ENCODE data around the gene UBE2L5.
A peak's percentile ranks its signal among the peaks of the same experiment; 100 is the strongest.

The UBE2L5 gene

DNA sequence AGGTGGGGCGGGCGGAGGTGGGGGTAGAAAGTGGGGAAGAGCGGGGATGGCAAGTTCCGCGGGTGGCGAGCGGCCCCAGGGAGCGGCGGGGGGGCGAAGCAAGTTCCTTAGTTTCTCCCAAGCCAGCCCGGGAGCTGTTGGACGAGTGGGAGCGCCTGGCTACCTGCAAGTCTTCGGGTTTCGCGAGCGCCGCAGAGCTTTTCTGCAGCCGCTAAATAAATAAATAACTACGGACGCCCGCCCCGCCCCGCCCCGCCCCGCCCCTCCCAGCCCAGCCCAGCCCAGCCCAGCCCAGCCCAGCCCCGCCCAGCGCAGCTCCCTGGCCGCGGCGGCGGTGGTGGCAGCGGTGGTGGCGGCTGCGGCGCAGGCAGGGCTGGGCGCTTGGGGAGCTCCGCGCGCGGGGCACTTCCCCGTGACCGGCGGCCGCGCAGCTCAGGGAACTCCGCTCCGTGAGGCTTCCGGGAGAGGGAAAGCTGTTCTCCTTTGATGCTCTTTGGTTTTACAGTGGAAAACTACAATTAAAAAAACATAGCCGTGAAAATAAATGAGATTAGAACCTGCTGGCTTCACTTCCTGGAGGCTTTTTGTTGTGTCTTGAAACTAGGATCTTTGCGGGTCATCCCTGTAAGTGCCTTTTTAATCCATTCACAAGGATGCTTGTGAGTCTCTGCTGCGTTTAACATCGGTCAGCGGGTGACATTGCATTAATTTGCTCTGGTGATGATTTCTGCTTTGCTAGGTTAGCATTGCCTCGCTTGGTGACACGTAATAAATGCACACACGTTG lies at the start of gene UBE2L5:
Gene UBE2L5, plus strand, starts transcription at position 440 of the 786 bp plus-strand sequence. CDS start 5,498 bp downstream, outside the sequence.
- in situ Hi-C loops (cut with MboI; ENCODE audit: low pct_unique_long_range_greater_than_20kb, low sequenced_read_pairs): no loop called here
- peak; percentile 61 for DNase-seq

DNA sequence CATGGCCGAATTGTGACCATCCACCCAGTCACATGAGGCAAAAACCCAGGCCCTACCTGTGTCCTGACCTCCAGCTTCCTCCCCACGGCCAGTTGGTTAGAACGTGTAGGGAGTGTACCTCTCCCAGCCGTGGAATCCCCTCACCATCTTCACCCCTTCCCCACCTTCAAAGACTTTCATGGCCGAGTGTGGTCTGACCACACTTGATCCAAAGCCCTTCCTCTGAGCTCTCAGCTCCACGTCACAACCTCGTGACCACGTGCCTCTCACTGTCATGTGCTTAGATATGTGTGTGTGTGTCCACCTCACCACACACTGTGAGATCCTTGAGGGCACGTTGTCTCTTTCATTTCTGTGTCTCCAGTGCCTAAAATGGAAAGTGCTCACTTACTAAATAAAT lies 48.6 kb upstream of the UBE2L5 start:
- DNase-seq: no peak
- in situ Hi-C loops (cut with MboI; ENCODE audit: low pct_unique_long_range_greater_than_20kb, low sequenced_read_pairs): no loop called here

DNA sequence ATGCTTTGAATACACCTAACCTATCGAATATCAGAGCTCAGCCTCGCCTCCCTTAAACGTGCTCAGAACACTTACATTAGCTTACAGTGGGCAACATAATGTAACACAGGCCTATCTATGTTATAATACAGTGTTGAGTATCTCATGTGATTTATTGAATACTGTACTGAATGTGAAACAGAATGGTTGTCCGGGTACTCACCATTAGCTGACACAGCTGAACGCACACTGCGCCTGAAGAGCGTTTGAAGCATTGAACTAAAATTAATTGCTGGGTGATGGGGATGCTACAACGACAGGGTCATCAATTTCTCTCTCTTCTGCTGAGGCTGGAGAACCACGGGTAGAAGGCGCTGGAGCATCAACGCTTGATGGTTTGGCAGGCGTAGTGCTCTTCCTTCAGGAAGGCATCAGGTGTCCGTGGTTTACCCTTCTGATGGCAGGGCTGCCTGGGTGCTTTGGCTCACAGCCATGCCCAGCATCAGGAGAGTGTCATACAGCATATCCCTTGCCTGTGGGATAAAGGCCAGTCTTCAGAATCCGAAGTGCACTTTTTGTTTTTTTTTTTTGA lies 46.9 kb upstream of the UBE2L5 start:
- in situ Hi-C loops (cut with MboI; ENCODE audit: low pct_unique_long_range_greater_than_20kb, low sequenced_read_pairs): no loop called here
- no peak for DNase-seq

GRCh38 chr13:30376426-30377311 lies 45.6 kb upstream of the UBE2L5 start:
- in situ Hi-C loops (cut with MboI; ENCODE audit: low pct_unique_long_range_greater_than_20kb, low sequenced_read_pairs): no loop called here
- peak; percentile 59 for DNase-seq

GRCh38 chr13:30377312-30377685 lies 45.0 kb upstream of the UBE2L5 start:
- in situ Hi-C loops (cut with MboI; ENCODE audit: low pct_unique_long_range_greater_than_20kb, low sequenced_read_pairs): no loop called here
- no peak for DNase-seq

GRCh38 chr13:30378191-30378590 lies 44.1 kb upstream of the UBE2L5 start:
- DNase-seq: no peak
- in situ Hi-C loops (cut with MboI; ENCODE audit: low pct_unique_long_range_greater_than_20kb, low sequenced_read_pairs): no loop called here

DNA sequence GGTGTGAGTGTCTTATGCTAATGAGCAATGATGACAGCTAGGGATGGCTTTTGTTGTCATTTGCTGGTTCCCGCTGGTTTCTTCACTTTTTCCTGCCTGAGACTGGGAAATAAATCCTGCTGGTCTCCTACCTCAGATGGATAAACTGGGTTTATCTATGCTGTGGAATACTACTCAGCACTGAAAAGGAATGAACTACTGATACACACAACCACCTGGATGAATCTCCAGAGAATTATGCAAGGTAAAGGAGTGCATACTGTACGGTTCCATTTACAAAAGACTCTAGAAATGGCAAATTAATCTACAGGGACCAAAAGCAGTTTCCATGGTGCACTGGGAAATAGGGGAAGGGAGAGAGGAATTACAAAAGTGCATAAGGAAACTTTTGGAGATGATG lies 41.2 kb upstream of the UBE2L5 start:
- in situ Hi-C loops (cut with MboI; ENCODE audit: low pct_unique_long_range_greater_than_20kb, low sequenced_read_pairs): no loop called here
- no peak for DNase-seq

DNA sequence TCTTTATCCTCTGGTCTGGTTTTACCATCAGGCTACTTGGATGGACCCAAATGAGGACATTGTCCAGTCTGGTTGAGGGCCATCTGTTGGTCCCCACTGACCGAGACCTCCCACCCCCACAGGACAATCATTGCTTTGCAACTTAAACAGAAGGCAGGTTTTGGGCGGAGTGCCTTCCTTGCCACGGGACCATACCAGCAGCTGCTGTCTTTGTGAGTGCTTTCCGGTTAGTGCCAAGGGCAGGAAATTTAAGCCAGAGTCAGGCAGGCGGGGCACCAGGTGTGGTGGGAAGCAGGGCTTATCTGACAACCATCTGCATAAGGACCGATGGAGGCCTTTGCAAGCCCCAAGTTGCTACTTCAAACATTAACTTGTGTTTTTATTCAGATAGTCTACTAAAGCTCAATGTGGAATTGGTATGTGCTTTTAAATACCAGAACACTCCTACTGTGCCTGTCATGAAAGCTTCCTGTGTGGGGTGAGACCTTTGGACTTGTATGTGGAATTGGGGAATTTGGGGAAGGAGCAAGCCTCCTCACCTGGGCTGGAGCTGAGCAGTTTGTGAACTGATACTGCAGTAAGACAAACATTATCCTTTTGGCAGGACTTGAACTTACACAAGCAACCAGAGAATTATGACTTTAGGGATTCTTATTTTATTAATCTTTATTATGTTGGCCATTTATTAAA lies 39.3 kb upstream of the UBE2L5 start:
- in situ Hi-C loops (cut with MboI; ENCODE audit: low pct_unique_long_range_greater_than_20kb, low sequenced_read_pairs): no loop called here
- DNase-seq: no peak

DNA sequence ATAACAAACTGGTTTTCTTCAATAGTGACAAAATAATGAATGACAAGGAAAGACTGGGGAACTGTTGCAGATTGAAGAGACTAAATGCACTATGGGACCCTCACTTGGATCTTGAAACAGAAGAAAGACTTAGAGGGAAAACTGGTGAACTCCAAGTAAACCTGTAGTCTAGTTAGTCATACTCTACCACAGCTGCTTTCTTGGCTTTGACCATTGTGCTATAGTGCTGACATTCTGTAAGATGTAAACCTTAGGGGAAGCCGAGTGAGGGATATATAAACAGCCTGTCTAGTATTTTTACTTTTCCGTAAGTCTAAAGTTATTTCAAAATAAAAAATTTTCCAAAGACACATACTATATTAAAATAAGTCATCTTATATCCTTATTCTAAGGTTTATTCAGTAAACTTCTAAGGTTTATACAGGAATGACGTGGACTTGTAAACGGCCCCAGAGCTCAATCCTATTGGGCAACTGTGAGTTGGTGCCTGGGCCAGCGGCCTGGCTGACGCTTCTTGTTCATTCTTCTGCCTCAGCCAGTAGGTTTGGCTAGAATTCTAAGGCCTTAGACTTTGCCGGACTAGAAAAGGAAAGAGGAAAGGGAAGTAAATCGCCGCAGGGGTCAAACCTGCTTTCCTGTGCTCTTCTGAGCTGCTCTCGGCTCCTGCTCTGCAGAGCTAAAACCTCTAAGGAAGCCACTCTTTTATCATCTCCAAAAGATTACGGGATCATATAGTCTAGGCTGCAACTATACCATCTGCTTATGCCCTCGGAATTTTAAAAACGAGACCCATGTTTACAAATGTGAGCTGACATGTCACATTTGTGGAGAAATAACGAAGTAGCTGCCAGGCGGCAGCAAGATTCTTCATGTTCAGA lies 33.6 kb upstream of the UBE2L5 start:
- in situ Hi-C loops (cut with MboI; ENCODE audit: low pct_unique_long_range_greater_than_20kb, low sequenced_read_pairs): no loop called here
- DNase-seq: peak; percentile 53

- in situ Hi-C loops (cut with MboI; ENCODE audit: low pct_unique_long_range_greater_than_20kb, low sequenced_read_pairs): no loop called here
- no peak for DNase-seq
These were observed 30.2 kb upstream of the UBE2L5 start for GRCh38 chr13:30391956-30392680.

GRCh38 chr13:30392681-30393045 lies 29.6 kb upstream of the UBE2L5 start:
- in situ Hi-C loops (cut with MboI; ENCODE audit: low pct_unique_long_range_greater_than_20kb, low sequenced_read_pairs): no loop called here
- no peak for DNase-seq

GRCh38 chr13:30394751-30395191 lies 27.5 kb upstream of the UBE2L5 start:
- DNase-seq: peak; percentile 37
- in situ Hi-C loops (cut with MboI; ENCODE audit: low pct_unique_long_range_greater_than_20kb, low sequenced_read_pairs): no loop called here

DNA sequence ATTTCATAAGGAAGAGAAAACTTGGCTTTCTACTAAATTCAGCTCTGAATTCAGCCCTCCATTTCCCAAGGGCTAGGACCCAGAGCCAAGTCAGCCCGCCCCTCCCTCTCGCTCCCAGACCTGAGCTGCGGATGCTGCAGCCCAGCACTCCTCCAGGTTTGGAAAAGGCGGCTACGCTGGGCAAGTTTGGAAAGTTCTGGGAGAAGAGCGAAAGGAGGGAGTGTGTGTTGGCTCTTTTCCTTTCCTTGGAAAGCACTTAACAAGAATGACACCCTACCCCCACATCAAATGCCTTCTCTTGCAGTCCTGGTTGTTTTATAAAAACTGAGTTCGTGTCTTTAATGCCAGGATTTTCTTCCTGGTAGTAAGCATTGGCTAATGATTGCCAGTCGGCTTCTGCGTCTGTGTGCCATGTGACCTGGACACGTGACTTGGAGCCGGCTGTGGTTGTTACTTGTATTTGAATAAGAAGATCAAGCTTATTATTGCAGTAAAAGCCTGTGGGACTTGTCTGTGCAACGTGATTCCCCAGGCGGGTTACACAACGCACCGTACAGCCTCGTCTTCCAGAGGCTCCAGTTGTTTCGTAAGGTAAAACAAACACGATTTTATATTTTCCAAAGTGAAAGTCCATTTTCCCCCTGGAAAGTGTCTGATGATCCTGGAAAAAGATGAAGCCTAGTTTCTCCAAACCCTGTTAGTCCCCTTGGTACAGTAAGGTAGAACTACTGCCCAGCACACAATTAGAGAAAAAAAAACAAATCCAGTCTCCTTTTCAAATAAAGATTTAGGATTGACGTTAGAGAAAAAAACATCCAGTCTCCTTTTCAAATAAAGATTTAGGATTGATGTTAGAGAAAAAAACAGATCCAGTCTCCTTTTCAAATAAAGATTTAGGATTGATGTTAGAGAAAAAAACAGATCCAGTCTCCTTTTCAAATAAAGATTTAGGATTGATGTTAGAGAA lies 26.8 kb upstream of the UBE2L5 start:
- in situ Hi-C loops (cut with MboI; ENCODE audit: low pct_unique_long_range_greater_than_20kb, low sequenced_read_pairs): no loop called here
- peak; percentile 75 for DNase-seq

DNA sequence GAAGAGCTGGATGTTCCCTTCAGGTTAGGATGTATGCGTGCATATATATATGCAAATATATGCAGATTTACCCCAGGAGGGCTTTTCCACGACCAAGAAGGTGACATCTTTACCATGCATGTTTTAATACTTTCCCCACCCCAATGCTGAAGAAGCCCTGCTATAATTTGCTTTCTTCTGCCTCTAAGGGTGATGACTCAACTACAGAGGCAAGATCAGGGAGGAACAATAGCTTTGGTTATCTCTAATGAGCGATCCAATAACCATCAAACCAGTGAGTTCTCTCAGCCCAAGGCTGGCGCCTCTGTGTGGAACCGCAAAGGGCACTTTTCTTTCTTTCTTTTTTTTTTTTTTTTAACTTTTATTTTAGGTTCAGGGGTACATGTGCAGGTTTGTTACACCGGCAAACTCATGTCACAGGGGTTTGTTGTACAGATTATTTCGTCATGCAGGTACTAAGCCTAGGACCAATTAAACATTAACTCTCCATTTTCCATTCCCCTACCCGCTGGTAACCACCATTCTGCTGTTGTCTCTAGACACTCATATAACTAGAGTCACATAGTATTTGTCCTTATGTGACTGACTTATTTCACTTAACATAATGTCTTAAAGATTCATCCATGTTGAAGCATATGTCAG lies 25.7 kb upstream of the UBE2L5 start:
- in situ Hi-C loops (cut with MboI; ENCODE audit: low pct_unique_long_range_greater_than_20kb, low sequenced_read_pairs): no loop called here
- no peak for DNase-seq

GRCh38 chr13:30398601-30399072 lies 23.7 kb upstream of the UBE2L5 start:
- DNase-seq: no peak
- in situ Hi-C loops (cut with MboI; ENCODE audit: low pct_unique_long_range_greater_than_20kb, low sequenced_read_pairs): no loop called here

- in situ Hi-C loops (cut with MboI; ENCODE audit: low pct_unique_long_range_greater_than_20kb, low sequenced_read_pairs): no loop called here
- DNase-seq: no peak
These were observed 21.9 kb upstream of the UBE2L5 start for GRCh38 chr13:30400376-30400775.
